WTC11 (cell line): ENCODE results near the gene STAMBPL1. TPM values are rescaled to one million over a fixed set of nuclear protein-coding genes. Genes with fewer than 3 reads are reported as not detected.

Experiments used
- ATAC-seq: fragments of 200-7000 bp; cut with Tn5 transposase; 2 replicates; pipeline ENCODE4 v1.10.0; 2021; ENCODE audit warnings: mild to moderate bottlenecking, moderate library complexity
- CTCF ChIA-PET: fragments of 300-600 bp; sonication (Branson Sonifier 250); formaldehyde crosslinking; loops from one replicate; lab custom pipeline; 2021; ENCODE audit warnings: antibody characterized with exemption; lab: Charles Lee
- POLR2A ChIA-PET: fragments of 350-600 bp; sonication (Branson Sonifier 250); formaldehyde crosslinking; loops from one replicate; lab custom pipeline; 2021; ENCODE audit warnings: antibody characterized with exemption; lab: Charles Lee
- DNase-seq: peaks from one replicate; pipeline ENCODE4 v3.0.0; 2021; ENCODE audit warnings: low spot score
- H3K27ac Mint-ChIP-seq: 2 replicates; pipeline ENCODE4 v1.8.0; 2021; ENCODE audit warnings: mixed read lengths
- H3K27me3 Mint-ChIP-seq: 2 replicates; pipeline ENCODE4 v1.8.0; 2021; ENCODE audit warnings: low read depth, mild to moderate bottlenecking, moderate library complexity, mixed read lengths
- H3K36me3 Mint-ChIP-seq: 2 replicates; pipeline ENCODE4 v1.8.0; 2021; ENCODE audit warnings: mixed read lengths
- H3K4me1 Mint-ChIP-seq: 2 replicates; pipeline ENCODE4 v1.8.0; 2022; ENCODE audit warnings: mixed read lengths
- H3K4me3 Mint-ChIP-seq: 2 replicates; pipeline ENCODE4 v1.8.0; 2021; ENCODE audit warnings: mild to moderate bottlenecking, moderate library complexity, mixed read lengths
- H3K9me3 Mint-ChIP-seq: 2 replicates; pipeline ENCODE4 v1.8.0; 2021; ENCODE audit warnings: mixed read lengths
- ATF1 ChIP-seq: sonication (generic); formaldehyde crosslinking; IDR thresholded peaks from 2 replicates; pipeline ENCODE4 v1.8.1; 2023; ENCODE audit warnings: mild to moderate bottlenecking, moderate library complexity, missing genetic modification reagents
- CREM ChIP-seq: sonication (generic); formaldehyde crosslinking; IDR thresholded peaks from 2 replicates; pipeline ENCODE4 v1.8.1; 2022; ENCODE audit warnings: mild to moderate bottlenecking, missing genetic modification reagents, moderate library complexity
- E2F1 ChIP-seq: sonication (generic); formaldehyde crosslinking; IDR thresholded peaks from 2 replicates; pipeline ENCODE4 v1.8.0; 2022; ENCODE audit warnings: mild to moderate bottlenecking, missing genetic modification reagents
- EMX1 ChIP-seq: fragments of 250-450 bp; sonication (Bioruptor Pico); IDR thresholded peaks from 2 replicates; pipeline ENCODE4 v1.8.0; 2021; ENCODE audit warnings: mild to moderate bottlenecking
- ETV6 ChIP-seq: sonication (generic); formaldehyde crosslinking; IDR thresholded peaks from 2 replicates; pipeline ENCODE4 v1.8.1; 2022; ENCODE audit warnings: mild to moderate bottlenecking, missing genetic modification reagents
- FOXP1 ChIP-seq: sonication (generic); formaldehyde crosslinking; IDR thresholded peaks from 2 replicates; pipeline ENCODE4 v1.8.0; 2022; ENCODE audit warnings: missing genetic modification reagents, mild to moderate bottlenecking, moderate library complexity, borderline replicate concordance
- JUN ChIP-seq: sonication (generic); formaldehyde crosslinking; IDR thresholded peaks from 2 replicates; pipeline ENCODE4 v1.8.0; 2023; ENCODE audit warnings: mild to moderate bottlenecking, missing genetic modification reagents
- NFE2L1 ChIP-seq: sonication (generic); formaldehyde crosslinking; IDR thresholded peaks from 2 replicates; pipeline ENCODE4 v1.8.1; 2023; ENCODE audit warnings: missing genetic modification reagents
- NR2C2 ChIP-seq: sonication (generic); formaldehyde crosslinking; IDR thresholded peaks from 2 replicates; pipeline ENCODE4 v1.8.0; 2022; ENCODE audit warnings: mild to moderate bottlenecking, missing genetic modification reagents
- SOX15 ChIP-seq: fragments of 250-450 bp; sonication (Bioruptor Pico); IDR thresholded peaks from 2 replicates; pipeline ENCODE4 v1.9.0; 2021; ENCODE audit warnings: mild to moderate bottlenecking
- ZBTB21 ChIP-seq: sonication (generic); formaldehyde crosslinking; IDR thresholded peaks from 2 replicates; pipeline ENCODE4 v1.8.1; 2023; ENCODE audit warnings: mild to moderate bottlenecking, missing genetic modification reagents, borderline replicate concordance
- ZNF121 ChIP-seq: sonication (generic); formaldehyde crosslinking; IDR thresholded peaks from 2 replicates; pipeline ENCODE4 v1.8.0; 2023; ENCODE audit warnings: missing genetic modification reagents
- ZNF219 ChIP-seq: sonication (generic); formaldehyde crosslinking; IDR thresholded peaks from 2 replicates; pipeline ENCODE4 v1.8.0; 2023; ENCODE audit warnings: missing genetic modification reagents, mild to moderate bottlenecking, borderline replicate concordance
- ZNF232 ChIP-seq: sonication (generic); formaldehyde crosslinking; IDR thresholded peaks from 2 replicates; pipeline ENCODE4 v1.8.0; 2022; ENCODE audit warnings: mild to moderate bottlenecking, missing genetic modification reagents
- ZNF281 ChIP-seq: sonication (generic); formaldehyde crosslinking; IDR thresholded peaks from 2 replicates; pipeline ENCODE4 v1.8.0; 2023; ENCODE audit warnings: mild to moderate bottlenecking, missing genetic modification reagents
- ZNF396 ChIP-seq: fragments of 250-450 bp; sonication (Bioruptor Pico); IDR thresholded peaks from 2 replicates; pipeline ENCODE4 v1.8.0; 2021; ENCODE audit warnings: mild to moderate bottlenecking, moderate library complexity, borderline replicate concordance
- ZNF671 ChIP-seq: fragments of 250-450 bp; sonication (Bioruptor Pico); IDR thresholded peaks from 2 replicates; pipeline ENCODE4 v1.8.0; 2021; ENCODE audit warnings: mild to moderate bottlenecking
- total RNA-seq: library from RNA; stranded (reverse); gene quantifications from 3 replicates; pipeline ENCODE4 v1.2.3, GENCODE V29; 2021
- TF ChIP-seq, protein P1 (sequence below): sonication (generic); formaldehyde crosslinking; IDR thresholded peaks from 2 replicates; pipeline ENCODE4 v1.8.1; 2023; ENCODE audit warnings: mild to moderate bottlenecking, missing genetic modification reagents, borderline replicate concordance
- TF ChIP-seq, protein P2 (sequence below): fragments of 250-450 bp; sonication (Bioruptor Pico); IDR thresholded peaks from 2 replicates; pipeline ENCODE4 v1.9.0; 2021; ENCODE audit warnings: mild to moderate bottlenecking

Gene STAMBPL1
- total RNA-seq, 1 experiment from 2014 or later = 3.9 TPM

- TF ChIP-seq ZNF396 (CRISPR knock-in tag) (no peak), EMX1 (no peak), CREM (CRISPR knock-in tag) (no peak), ZBTB21 (no peak), JUN (CRISPR knock-in tag) (no peak)
Measured at GRCh38 chr10:88854684-88855083, 25.4 kb upstream of the STAMBPL1 start (continued).

GRCh38 chr10:88857831-88858230, 22.2 kb upstream of the STAMBPL1 start:
- Mint-ChIP-seq H3K9me3 (no peaks in the 10 kb centered on the region), H3K4me1 (peaks cover 9% of the 10 kb centered on the region), H3K27me3 (no peaks in the 10 kb centered on the region), H3K4me3 (no peak overlapping the region), H3K27ac (no peak overlapping the region), H3K36me3 (no peaks in the 10 kb centered on the region)
- no peak for TF ChIP-seq ZNF671 (CRISPR knock-in tag)
- TF ChIP-seq NR2C2 (CRISPR knock-in tag) = no peak
- TF ChIP-seq E2F1 (CRISPR knock-in tag) = no peak
- TF ChIP-seq NFE2L1 (CRISPR knock-in tag) = no peak
- no peak for TF ChIP-seq SOX15 (CRISPR knock-in tag)
- no peak for TF ChIP-seq ZNF219
- TF ChIP-seq ATF1 = no peak
- TF ChIP-seq ETV6 (CRISPR knock-in tag) = no peak
- no peak for TF ChIP-seq ZBTB21
- TF ChIP-seq, protein P1, sequence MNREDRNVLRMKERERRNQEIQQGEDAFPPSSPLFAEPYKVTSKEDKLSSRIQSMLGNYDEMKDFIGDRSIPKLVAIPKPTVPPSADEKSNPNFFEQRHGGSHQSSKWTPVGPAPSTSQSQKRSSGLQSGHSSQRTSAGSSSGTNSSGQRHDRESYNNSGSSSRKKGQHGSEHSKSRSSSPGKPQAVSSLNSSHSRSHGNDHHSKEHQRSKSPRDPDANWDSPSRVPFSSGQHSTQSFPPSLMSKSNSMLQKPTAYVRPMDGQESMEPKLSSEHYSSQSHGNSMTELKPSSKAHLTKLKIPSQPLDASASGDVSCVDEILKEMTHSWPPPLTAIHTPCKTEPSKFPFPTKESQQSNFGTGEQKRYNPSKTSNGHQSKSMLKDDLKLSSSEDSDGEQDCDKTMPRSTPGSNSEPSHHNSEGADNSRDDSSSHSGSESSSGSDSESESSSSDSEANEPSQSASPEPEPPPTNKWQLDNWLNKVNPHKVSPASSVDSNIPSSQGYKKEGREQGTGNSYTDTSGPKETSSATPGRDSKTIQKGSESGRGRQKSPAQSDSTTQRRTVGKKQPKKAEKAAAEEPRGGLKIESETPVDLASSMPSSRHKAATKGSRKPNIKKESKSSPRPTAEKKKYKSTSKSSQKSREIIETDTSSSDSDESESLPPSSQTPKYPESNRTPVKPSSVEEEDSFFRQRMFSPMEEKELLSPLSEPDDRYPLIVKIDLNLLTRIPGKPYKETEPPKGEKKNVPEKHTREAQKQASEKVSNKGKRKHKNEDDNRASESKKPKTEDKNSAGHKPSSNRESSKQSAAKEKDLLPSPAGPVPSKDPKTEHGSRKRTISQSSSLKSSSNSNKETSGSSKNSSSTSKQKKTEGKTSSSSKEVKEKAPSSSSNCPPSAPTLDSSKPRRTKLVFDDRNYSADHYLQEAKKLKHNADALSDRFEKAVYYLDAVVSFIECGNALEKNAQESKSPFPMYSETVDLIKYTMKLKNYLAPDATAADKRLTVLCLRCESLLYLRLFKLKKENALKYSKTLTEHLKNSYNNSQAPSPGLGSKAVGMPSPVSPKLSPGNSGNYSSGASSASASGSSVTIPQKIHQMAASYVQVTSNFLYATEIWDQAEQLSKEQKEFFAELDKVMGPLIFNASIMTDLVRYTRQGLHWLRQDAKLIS = no peak
- no peak for TF ChIP-seq FOXP1 (CRISPR knock-in tag)
- no peak for TF ChIP-seq ZNF232
- no peak for TF ChIP-seq ZNF281 (CRISPR knock-in tag)
- DNase-seq (no peak), ATAC-seq (no peak)
- ChIA-PET CTCF (no interaction called here), POLR2A (no interaction called here)

DNA sequence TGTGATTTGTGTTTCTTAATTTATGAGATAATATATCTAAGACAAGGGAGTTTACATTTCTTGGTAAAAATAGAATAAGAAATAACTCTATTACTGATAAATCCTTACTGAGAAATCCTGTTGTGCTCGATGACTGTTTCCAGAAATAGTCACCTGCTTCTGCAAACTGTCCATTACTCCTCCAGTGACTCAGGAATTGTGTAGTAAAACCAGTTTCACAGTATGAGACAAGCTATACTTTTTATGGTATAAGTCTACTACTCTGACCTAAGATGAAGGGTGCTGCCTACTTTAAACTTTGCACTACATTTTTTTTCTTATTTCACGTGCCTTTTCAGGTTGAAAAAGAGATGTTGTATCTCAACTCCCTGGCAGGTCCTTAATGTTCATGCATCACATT, 21.6 kb upstream of the STAMBPL1 start:
- POLR2A ChIA-PET = no interaction called here
- ATAC-seq (no peak), DNase-seq (no peak)
- Mint-ChIP-seq H3K4me1 (peaks cover 5% of the 10 kb centered on the region), H3K27me3 (no peaks in the 10 kb centered on the region), H3K27ac (no peak overlapping the region), H3K9me3 (no peaks in the 10 kb centered on the region), H3K36me3 (no peaks in the 10 kb centered on the region), H3K4me3 (no peak overlapping the region)
- CTCF ChIA-PET = no interaction called here
- TF ChIP-seq ZNF121 (CRISPR knock-in tag) = no peak
- TF ChIP-seq, protein P2, sequence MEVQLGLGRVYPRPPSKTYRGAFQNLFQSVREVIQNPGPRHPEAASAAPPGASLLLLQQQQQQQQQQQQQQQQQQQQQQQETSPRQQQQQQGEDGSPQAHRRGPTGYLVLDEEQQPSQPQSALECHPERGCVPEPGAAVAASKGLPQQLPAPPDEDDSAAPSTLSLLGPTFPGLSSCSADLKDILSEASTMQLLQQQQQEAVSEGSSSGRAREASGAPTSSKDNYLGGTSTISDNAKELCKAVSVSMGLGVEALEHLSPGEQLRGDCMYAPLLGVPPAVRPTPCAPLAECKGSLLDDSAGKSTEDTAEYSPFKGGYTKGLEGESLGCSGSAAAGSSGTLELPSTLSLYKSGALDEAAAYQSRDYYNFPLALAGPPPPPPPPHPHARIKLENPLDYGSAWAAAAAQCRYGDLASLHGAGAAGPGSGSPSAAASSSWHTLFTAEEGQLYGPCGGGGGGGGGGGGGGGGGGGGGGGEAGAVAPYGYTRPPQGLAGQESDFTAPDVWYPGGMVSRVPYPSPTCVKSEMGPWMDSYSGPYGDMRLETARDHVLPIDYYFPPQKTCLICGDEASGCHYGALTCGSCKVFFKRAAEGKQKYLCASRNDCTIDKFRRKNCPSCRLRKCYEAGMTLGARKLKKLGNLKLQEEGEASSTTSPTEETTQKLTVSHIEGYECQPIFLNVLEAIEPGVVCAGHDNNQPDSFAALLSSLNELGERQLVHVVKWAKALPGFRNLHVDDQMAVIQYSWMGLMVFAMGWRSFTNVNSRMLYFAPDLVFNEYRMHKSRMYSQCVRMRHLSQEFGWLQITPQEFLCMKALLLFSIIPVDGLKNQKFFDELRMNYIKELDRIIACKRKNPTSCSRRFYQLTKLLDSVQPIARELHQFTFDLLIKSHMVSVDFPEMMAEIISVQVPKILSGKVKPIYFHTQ (CRISPR knock-in tag) = no peak
